Activated gamma-delta T cell (primary cell): Measurements from ENCODE around the gene CCSER2.
"Not testable (repeated sequence)": the region's sequence is repeated elsewhere in the genome, so short reads cannot be mapped to it uniquely, and the experiment has no call there.

Experiments used
- DNase-seq: peaks from one replicate; lab custom pipeline; 2025; lab: John Stamatoyannopoulos, UW

Gene CCSER2

DNA sequence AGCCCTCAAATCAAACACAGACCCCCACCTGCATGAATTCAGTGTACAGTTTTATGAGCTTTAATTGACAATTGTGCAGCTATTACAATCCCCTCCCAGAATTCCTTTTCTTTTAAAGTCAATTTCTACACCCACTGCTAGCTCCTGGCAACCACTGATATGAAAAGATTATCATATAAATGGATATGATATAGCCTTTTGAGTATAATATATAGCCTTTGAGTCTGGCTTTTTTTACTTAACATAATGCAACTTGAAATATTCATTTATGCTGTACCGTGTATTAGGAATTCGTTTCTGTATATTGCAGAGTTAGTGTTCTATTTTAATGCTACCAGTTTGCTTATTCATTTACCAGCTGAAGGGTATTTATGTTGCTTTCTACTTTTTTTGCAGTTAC lies 127.7 kb downstream of the CCSER2 start:
- DNase-seq, result no peak

DNA sequence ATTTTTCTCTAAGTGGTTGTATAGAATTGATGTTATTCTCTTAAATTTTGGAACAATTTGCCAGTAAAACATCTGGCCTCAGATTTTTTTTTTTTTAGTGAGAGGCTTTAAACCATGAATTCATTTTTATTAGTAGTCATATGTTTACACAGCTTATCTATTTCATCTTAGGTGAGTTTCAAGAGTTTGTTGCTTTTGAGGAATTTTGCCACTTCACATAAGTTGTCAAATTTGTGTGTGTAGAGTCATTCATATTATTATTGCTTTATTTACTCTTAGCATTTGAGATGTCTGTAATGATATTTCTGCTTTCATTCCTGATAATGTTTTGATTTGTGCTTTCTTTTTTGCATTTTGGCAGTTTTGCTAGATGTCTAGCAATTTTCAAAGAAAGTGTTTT lies 132.1 kb downstream of the CCSER2 start:
- no peak for DNase-seq

DNA sequence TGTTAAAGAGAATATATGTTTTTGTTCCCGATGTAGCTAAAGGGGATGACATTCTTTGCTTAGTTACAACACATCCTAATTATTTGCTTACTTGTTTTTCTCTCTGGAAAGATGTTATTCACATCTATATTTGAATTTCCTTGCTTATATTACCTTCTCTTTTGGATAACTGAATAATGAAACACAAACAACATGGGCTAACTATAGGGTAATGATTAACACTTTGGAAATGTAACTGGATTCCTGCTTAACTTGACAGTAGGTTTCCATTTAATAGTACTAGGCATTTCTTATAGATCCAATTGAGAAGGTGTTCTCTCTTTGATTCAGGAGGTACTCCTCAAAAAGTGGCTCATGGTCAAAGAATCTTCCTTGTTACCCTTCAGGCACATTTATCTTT lies 141.1 kb downstream of the CCSER2 start:
- no peak for DNase-seq

DNA sequence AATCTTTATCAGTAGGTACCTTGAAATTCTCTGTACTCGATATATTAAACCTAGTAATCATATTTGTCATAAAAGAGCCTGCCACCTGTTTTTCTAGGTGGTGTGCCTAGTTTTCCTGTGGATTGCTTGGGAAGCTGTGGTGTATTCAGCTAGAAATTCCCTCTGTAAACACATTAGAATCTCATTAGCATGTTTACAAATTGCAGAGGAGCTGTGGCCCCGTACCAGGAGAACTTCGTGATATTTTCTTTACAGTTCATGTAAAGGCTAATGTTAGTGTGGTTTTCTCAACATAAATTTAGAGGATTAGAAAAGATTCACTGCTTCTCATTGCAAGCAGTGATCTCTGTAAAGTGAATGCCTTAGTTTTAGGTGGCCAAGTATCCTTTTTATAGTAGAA lies 144.7 kb downstream of the CCSER2 start:
- DNase-seq, result no peak

DNA sequence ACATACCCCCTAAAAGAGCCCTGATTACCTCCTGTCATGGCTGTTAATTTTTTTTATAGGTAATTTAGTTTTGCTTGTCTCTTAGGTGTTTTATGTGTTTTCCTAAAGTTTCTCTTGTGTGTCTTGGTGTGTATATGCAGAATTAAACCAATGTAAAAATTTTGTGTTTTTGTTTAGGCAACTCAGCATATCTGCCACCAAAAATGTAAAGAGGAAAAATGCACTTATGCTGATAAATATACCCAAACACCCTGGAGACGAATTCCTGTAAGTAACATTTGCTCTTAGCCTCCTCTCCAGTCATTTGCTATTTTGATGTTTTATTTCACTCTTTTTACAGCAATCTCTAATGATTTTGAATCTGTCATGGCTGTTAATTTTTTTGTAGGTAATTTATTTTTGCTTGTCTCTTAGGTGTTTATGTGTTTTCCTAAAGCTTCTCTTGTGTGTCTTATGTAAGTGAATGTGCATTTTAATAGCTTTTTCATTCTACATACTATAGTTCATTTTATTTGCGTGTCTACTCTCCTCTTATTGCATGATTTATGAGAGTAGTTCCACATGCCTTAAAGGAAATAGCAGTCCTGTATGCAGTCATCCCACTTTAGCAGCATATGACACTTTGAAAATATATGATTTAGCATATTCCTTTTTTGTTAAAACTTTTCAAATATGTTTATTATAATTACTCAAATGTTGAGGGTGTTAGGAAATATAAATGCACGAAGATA lies 149.2 kb downstream of the CCSER2 start:
- DNase-seq, result no peak

DNA sequence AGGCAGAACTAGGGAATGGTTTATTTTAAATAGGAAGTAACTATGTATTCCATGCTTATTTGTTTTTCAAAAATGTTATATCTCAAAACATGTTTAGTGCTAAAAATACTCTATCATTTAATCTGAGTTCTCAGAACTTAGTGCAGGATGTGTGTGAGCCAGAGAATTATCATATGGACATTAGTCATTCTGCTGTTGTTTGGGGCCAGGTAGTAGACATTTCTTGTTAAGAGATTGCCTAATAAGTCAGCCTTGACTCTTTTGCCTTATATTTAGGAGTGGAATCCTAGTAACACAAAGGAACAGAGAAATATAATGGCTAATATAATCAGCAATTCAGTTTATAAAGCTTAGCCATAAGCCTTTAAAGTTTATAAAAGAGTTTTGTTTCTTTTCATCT lies 149.8 kb downstream of the CCSER2 start:
- no peak for DNase-seq

DNA sequence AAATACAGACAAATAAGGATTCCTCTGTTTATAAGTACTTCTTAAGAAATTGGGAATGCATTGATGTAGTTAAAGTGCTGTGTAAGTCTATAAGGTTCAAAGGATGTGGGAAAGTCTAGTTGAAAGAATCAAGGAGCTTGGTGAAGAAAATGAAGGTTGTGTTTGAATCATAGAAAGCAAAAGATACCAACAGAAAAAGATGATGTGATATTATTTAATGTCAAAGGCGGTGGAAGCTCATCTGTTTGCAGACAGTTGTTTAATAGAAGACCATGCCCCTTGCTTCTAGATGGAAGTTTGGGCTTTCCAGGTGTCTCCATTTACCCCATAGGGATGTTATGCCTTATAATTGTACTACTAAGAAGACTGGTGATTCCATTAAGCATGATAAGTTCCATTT lies 150.3 kb downstream of the CCSER2 start:
- DNase-seq, result no peak

DNA sequence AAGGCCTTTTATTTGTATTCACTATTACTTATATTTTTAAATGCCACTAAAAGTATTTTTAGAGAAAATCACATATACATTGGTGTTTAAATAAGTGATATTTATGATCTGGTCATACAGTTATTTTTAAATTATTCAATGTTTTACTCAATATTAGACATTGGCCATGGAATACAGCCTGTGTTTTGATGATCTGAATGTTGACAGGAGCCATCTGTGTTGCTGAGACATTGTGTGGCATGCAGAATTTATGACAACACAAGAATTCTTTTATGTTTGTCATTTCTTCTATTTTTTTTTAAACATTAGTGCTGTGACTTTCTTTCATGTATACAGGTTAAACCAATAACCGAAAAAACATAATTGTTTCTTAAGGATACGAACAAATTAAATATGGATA lies 156.2 kb downstream of the CCSER2 start:
- no peak for DNase-seq

DNA sequence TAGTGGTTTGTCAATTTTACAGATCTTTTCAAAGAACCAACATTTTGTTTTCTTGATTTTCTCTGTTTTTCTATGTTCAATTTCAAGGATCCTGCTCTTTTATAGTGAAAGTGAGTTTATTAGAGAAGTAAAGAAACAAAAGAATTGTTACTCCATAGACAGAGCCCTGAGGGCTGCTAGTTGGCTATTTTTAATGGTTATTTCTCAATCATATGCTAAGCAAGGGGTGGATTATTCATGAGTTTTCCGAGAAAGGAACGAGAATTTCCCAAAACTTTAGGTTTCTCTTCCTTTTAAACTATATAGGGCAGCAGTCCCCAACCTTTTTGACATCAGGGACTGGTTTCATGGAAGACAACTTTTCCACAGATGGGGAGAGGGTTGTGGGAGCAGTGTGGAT lies 165.0 kb downstream of the CCSER2 start:
- DNase-seq, result no peak

DNA sequence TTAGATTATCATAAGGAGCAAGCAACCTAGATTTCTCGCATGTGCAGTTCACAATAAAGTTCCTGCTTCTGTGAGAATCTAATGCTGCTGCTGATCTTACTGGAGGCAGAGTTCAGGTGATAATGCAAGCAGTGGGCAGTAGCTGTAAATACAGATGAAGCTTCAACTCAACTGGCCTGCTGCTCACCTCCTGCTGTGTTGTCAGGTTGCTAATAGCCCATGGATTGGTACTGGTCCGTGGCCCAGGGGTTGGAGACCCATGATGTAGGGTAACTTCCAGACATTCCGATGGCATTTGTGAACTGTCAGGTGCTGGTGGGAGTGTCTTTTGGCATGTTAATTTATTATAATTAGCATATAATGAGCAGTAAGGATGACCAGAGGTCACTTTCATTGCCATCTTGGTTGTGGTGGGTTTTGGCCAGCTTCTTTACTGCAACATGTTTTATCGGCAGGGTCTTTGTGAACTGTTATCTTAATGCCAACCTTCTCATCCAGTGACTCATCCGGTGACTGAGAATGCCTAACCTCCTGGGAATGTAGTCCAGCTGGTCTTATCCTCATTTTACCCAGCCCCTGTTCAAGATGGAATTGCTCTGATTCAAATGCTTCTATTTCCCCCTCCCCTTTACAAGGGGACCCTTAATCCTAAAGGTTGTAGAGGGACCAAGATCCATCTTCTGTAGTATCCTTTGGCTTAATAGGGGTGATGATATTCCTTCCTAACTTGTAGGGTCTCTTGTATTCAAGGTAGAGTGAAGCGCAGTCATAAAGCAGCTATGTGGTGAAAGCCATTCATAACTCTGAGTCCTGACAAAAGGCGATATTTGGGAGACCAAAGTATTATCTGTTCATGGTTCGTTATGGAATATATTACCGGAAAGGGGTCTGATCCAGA lies 165.8 kb downstream of the CCSER2 start:
- no peak for DNase-seq

DNA sequence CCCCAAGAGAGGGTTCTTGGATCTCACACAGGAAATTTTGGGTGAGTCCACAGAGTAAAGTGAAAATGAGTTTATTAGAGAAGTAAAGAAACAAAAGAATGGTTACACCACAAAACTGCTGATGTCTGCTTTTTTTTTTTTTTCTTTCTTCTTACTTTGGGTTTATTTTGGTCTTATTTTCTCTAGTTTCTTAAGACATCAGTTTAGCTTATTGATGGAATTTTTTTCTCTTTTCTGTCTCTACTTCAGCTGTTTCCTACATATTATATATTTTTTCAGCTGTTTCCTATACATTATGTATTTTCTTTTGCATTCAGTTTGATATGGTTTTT lies 166.4 kb downstream of the CCSER2 start:
- DNase-seq, result no peak

DNA sequence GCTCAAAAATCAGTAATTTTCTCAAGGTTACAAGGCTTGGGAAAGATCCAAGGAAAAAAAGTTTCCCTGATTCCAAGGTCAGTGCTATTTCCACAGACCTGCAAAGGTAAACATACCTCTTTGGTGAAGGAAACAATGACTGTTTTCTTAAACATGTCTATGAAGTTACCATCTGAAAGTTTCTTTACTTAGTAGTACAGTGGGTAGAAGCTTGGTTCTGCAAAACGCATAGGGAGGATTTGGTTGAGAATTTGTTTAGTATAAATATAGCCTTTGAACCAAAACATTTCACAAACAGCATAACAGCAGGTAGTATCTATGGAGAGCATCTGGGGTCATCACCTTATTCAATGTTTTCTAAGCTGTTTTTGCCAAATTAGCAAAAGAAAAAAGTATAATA lies 169.6 kb downstream of the CCSER2 start:
- no peak for DNase-seq

DNA sequence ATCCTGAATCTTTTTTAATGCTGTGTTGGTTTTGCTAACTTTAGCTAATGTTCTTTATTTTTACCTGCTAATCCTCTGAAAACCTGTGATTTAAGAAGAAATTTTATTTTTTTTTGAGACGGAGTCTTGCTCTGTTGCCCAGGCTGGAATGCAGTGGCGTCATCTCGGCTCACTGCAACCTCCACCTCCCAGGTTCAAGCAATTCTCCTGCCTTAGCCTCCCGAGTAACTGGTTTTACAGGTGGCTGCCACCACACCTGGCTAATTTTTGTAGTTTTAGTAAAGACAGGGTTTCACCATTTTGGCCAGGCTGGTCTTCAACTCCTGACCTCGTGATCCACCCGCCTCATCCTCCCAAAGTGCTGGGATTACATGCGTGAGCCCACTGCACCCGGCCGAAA lies 170.7 kb downstream of the CCSER2 start:
- not testable (repeated sequence) for DNase-seq

DNA sequence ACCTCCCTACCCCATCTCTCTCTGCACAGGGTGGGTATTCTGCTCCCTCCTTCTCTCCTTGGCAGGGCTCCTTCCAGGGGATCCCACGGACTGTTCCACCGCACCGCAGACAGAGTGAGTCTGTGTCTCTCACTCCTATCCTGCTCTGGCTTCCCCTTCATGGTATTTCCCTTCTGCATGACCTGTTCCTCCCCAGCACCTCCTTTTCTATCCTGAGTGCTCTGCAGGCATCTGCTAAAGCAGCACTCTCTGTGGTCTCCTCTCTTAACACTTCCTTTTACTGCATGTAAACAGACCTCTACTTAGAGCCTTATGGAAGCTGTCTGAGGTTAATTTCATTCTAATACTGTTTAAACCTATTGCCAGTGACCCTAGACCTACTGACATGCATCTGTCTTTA lies 171.5 kb downstream of the CCSER2 start:
- DNase-seq, result no peak

DNA sequence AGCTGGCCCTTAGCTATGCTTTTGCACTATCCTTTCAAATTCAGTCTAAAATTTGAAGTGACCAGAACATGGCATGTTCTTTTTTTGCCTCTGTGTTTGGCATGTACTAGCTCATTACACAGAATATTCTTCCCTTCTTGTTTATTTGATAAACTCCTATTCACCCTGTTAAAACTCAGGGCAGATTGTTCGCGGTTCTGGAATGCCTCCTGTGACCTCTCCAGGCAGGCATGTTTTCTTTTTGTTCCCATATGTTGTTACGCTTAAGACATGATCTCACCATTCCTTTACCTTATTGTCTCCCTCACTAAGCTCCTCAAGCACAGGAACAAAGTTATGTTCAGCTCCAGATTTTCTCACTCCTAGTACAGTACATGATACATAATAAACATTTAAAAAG lies 181.7 kb downstream of the CCSER2 start:
- DNase-seq, result no peak

DNA sequence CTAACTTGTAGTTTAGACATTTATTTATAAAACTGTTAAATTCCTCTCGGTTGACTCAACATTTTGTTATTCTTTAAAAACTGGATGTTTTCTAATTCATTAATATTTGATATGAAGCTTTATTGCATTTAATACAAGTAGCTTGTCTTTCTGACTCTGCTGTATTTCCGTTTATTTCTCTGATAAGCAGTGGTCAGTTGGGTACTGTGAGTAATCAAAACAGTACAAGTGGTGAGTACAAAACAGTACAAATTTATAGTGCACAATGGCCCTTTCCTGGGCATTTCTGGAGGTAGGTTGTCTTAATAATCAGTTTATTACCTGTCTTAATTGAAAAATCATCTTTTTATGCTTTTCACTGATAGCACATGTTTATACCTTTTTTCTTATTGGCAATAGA lies 182.7 kb downstream of the CCSER2 start:
- no peak for DNase-seq

DNA sequence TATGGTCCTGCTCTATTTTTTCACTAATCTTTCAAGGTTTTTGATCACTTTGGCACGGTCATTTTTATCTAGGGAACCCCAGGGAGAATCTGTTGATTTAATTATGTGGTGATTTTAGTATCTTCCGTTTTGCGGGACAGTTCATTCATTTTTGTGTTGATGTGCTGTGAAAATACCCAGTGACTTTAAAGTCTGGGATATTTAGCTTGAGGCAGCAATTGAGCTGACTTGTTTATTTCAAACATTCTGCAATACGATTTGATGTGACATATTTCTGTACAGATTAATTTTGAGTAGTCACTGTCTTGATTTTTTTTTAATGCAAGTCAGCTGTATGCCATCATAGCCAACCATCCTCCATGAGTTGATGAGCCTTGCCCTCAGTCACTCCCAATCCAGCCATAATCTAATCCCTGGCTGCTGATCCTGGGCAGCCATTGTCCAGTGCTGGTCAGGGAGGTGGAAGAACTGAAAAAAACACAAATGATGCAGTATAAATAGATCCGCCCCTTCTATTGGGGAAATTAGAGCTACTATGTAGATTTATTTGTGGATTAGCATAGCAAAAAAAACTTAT lies 183.4 kb downstream of the CCSER2 start:
- no peak for DNase-seq

DNA sequence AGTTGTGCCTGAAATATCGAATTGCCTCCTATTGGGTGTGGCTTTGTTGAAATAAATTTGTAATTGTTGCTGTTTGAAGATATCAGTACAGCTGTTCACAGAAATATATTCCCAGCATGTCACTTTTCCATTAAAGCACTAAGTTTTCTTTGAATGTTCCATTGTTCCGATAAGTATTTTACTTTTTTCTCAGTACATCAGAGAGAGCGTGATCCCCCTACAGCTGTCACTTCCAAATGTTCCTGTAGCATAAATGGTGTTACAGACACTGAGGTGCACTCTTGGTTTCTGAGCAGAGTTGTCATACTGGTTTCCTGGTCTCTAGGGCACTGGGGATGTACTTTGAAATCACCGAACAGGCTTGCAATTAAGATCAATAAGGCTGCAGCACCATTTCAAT lies 189.2 kb downstream of the CCSER2 start:
- DNase-seq, result no peak

DNA sequence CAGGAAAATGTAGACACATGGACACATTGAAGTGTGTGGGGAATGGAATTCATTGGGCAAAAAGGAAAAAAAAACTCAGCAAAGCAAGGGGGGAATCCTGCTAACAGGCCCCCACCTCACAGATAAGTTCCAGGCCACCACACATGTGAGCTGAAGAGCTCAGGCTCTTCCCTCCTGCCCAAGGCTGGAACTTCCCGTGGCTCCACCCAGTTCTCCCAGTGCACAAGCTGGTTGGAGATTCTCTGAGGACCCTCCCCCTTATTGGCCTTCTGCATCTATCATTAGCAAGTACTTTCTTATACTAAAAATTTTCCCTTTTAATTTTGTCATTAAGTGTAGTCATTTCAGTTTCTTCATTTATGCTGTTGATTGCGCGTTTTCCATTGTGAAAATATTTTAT lies 190.8 kb downstream of the CCSER2 start:
- no peak for DNase-seq

DNA sequence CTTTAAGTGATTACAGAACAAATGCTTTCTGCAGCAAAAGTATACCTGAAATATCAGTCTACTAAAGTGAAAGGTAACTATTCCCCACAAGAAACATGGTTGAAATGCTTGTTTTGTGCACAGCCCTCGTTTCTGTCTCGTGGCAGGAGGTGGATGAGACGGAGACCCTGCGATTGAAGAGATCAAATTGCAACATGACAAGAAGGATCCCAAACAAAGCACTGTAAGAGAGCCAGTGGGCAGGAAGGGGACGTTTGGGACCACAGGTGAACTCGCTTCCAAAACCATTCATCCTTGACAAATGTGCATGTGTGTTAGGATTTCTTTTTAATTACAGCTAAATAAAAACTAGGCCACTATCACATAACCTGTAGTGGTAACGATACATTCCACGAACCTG lies 192.6 kb downstream of the CCSER2 start:
- DNase-seq, result no peak

DNA sequence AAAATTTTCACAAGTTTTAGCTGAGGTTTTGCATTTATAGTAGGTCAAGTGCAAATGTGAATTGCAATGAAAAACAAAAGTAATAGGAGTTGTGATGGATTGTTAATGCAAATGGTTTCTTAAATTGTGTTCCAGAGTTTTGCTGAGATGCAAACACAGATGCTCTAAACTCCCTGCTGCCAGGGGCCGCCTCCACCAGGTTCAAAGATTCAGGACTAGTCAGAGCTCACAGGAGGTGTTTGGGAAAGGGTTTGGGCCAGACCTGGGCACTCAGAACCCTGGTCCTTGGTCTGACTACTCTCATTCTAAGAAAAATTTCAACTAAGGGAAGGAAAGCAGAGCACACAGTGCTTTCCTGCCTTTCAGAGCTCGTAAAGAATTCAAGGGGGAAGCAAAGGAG lies 193.1 kb downstream of the CCSER2 start:
- DNase-seq, result no peak

DNA sequence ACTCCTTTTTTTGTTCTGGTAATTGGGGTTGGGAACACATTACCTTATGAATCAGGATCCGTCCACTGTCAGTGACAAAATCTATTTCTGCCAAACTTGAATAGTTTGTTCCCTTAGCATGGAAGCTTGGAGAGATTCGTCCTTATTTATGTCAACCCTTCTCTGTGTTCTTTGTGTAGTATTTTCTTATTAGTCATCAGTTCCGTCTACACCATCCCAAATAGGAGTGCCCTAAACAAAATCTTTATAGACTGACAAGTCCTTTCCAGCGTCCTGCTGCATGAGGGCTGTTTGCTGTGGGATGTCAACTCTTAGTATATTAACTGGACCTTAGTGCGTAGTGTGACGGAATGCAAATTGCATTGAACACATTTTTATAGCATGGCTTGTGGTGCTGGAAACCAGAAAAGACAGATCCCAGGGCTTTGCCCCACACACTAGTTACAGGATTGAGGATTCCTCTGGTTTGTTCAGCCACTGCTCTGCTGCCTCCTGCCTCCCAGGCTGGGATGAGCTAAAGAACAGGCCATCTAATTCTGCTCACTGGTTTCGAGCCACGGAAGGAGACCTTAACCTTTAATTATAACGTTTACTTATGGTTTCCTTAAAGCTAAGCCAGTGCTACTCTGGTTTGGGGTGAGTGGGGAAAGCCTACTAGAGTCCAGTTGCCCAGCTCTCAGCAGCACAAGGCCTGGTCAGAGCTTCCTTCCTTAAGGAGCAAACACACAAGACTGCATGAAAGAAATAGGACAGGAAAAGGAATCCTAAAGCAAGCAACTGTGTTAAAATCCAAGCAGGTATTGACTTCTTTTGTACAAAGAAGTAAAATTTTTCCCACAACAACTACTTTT lies 194.4 kb downstream of the CCSER2 start:
- no peak for DNase-seq
